Esophagus muscularis mucosa (tissue), 4 donors: ENCODE data around the gene PARD3B. TPM values are rescaled to one million over a fixed set of nuclear protein-coding genes. Genes with fewer than 3 reads are reported as not detected.

Source experiments
- DNase-seq: peaks from one replicate; pipeline ENCODE4 v3.0.0-alpha.2; 2017; ENCODE audit errors: extremely low spot score
- H3K27ac ChIP-seq, 4 donors: fragments of 200-600 bp; sonication (generic); replicated peaks in 1 of 4; 1 replicate in 3 of 4; 2 replicates in 1 of 4; pipeline ENCODE4 v1.5.1; 2016 to 2019; ENCODE audit warnings: mild to moderate bottlenecking in 1 of 4
- H3K27me3 ChIP-seq, 4 donors: fragments of 200-600 bp; sonication (generic); one replicate each; pipeline versions ENCODE4 v1.5.1 to v1.6.0; 2016 to 2019
- H3K36me3 ChIP-seq, 4 donors: fragments of 200-600 bp; sonication (generic); one replicate each; pipeline ENCODE4 v1.5.1; 2016 to 2019
- H3K4me1 ChIP-seq, 4 donors: fragments of 200-600 bp; sonication (generic); one replicate each; pipeline ENCODE4 v1.5.1; 2016 to 2019
- H3K4me3 ChIP-seq, 4 donors: fragments of 200-600 bp; sonication (generic); 1 replicate in 2 of 4; 2 replicates in 2 of 4; pipeline ENCODE4 v1.5.1; 2016 to 2019; ENCODE audit warnings: mild to moderate bottlenecking in 4 of 4, moderate library complexity in 1 of 4
- H3K9me3 ChIP-seq, 4 donors: fragments of 200-600 bp; sonication (generic); 1 replicate in 3 of 4; 2 replicates in 1 of 4; pipeline ENCODE4 v1.5.1; 2016 to 2019
- EP300 ChIP-seq: sonication (generic); formaldehyde crosslinking; IDR thresholded peaks from one replicate; pipeline ENCODE4 v1.6.1; 2017; ENCODE audit warnings: antibody characterized with exemption
- POLR2A ChIP-seq: fragments of 450-650 bp; IDR thresholded peaks from one replicate; pipeline ENCODE4 v1.6.1; 2017; ENCODE audit warnings: antibody characterized with exemption, moderate library complexity, mild to moderate bottlenecking, low read depth
- POLR2AphosphoS5 ChIP-seq, 2 donors: sonication (generic); formaldehyde crosslinking; IDR thresholded peaks; one replicate each; pipeline ENCODE4 v1.6.1; 2017; ENCODE audit warnings: antibody characterized with exemption in 2 of 2
- WGBS: methylation state at CpG from one replicate; pipeline ENCODE4 v1.1.5; 2018; 5-methylcytosine and 5-hydroxymethylcytosine counted together
- intact Hi-C: fragments of 100-400 bp; cut with DNase I; formaldehyde crosslinking; loops from one replicate; pipeline ENCODE4 v1.15.1; 2023
- total RNA-seq, 4 donors: library from RNA; depleted of rRNA; stranded (reverse); fragments of >200 nt; gene quantifications; one replicate each; pipeline versions ENCODE4 v1.1.0 to v1.2.1, GENCODE V29; 2016
- TF ChIP-seq, protein P1 (sequence below), 3 experiments: fragments of 200-600 bp in 2 of 3; fragments of 450-650 bp in 1 of 3; sonication (generic) in 2 of 3; IDR thresholded peaks; one replicate each; pipeline ENCODE4 v1.5.1; 2017 to 2019; ENCODE audit warnings: antibody characterized with exemption in 3 of 3, mild to moderate bottlenecking in 2 of 3, moderate library complexity in 1 of 3

Gene PARD3B
- total RNA-seq, 4 donors from 2014 or later: 24.2 to 40.8 (median 32.5) TPM

DNA sequence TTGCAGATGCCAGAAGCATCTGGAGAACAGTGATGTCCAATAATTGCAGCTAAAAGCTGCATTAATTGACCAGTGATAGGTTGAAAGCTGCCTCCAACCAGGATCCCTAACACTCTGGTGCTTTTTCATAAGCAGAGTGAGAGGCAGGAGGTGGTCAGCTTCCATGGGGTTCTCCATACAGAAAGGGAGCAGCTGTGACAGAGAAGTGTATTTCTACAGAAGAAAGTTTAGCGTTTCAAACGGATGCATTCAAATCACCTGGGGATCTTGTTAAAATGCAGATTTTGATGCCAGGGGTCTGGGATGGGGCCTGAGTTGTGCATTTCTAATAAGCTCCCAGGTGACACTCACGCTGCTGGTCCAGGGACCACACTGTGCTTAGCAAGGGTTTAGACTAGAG is 920.5 kb downstream of the PARD3B start:
- H3K36me3 ChIP-seq: no peaks in the 10 kb centered on the region
- intact Hi-C loops: no loop called here
- WGBS: 81% methylated on average over 3 of the region's 3 CpGs
- no peak overlapping the region for H3K4me3 ChIP-seq
- H3K4me1 ChIP-seq: no peaks in the 10 kb centered on the region
- TF ChIP-seq POLR2AphosphoS5 (IDR thresholded peaks at IDR 0.05): no peak
- TF ChIP-seq, protein P1, sequence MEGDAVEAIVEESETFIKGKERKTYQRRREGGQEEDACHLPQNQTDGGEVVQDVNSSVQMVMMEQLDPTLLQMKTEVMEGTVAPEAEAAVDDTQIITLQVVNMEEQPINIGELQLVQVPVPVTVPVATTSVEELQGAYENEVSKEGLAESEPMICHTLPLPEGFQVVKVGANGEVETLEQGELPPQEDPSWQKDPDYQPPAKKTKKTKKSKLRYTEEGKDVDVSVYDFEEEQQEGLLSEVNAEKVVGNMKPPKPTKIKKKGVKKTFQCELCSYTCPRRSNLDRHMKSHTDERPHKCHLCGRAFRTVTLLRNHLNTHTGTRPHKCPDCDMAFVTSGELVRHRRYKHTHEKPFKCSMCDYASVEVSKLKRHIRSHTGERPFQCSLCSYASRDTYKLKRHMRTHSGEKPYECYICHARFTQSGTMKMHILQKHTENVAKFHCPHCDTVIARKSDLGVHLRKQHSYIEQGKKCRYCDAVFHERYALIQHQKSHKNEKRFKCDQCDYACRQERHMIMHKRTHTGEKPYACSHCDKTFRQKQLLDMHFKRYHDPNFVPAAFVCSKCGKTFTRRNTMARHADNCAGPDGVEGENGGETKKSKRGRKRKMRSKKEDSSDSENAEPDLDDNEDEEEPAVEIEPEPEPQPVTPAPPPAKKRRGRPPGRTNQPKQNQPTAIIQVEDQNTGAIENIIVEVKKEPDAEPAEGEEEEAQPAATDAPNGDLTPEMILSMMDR (IDR thresholded peaks at IDR 0.05): no peak
- TF ChIP-seq POLR2A: no peak
- TF ChIP-seq EP300: no peak
- H3K27me3 ChIP-seq: no peaks in the 10 kb centered on the region
- H3K27ac ChIP-seq: no peak overlapping the region
- no peaks in the 10 kb centered on the region for H3K9me3 ChIP-seq
- DNase-seq: no peak

DNA sequence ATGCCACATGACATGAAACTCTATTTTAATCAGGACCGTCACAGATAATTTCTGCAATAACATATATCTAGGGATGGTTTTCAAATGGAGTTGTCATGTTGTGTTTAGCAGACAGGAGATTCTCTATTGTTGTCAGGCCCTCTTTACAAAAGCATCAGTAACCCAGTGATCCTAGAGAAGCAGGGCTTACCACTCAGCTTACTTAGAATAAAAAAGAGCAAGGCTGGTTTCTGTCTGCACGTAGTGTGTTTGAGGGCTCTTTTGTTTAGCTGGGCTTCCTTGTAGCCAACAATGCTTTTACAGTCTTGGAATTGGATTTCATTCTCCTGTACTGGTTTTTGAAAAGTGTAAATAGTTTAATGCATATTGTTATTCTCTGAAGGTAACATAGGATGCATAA is 926.5 kb downstream of the PARD3B start:
- no peaks in the 10 kb centered on the region for H3K4me1 ChIP-seq
- no peak for DNase-seq
- H3K27ac ChIP-seq: no peak overlapping the region
- 88% methylated on average over 2 of the region's 2 CpGs for WGBS
- no peak for TF ChIP-seq EP300
- TF ChIP-seq POLR2AphosphoS5 (IDR thresholded peaks at IDR 0.05): no peak
- TF ChIP-seq, protein P1 (IDR thresholded peaks at IDR 0.05): no peak
- no peak for TF ChIP-seq POLR2A
- H3K9me3 ChIP-seq: no peaks in the 10 kb centered on the region
- H3K27me3 ChIP-seq: no peaks in the 10 kb centered on the region
- no peaks in the 10 kb centered on the region for H3K36me3 ChIP-seq
- H3K4me3 ChIP-seq: no peak overlapping the region
- intact Hi-C loops: no loop called here

DNA sequence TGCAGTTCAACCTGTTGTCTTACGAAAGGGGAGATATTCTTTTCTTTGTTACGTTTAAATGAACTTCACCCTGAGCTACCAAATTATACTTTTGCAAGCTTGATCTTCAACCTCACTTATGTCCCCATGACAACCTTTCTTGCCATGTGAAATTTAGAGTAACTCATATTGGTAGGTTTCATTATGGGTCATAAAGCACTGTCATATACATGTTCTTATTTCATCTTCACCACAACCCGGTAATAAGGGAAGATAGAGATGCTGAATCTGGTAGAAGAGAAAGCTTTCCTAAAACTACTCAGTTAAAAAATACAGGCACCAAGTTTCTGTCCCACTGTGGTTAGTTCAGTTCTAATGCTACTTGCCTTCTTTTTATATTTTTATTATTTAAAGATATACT is 928.5 kb downstream of the PARD3B start:
- no peak for DNase-seq
- Histone ChIP-seq H3K4me3 (no peak overlapping the region), H3K36me3 (no peaks in the 10 kb centered on the region), H3K27me3 (no peaks in the 10 kb centered on the region), H3K9me3 (no peaks in the 10 kb centered on the region), H3K27ac (no peak overlapping the region), H3K4me1 (peaks cover 0 to 5% (median 0%) of the 10 kb centered on the region in 4 donors)
- no peak for TF ChIP-seq EP300
- TF ChIP-seq POLR2A: no peak
- TF ChIP-seq, protein P1 (IDR thresholded peaks at IDR 0.05): no peak
- no peak for TF ChIP-seq POLR2AphosphoS5 (IDR thresholded peaks at IDR 0.05)
- 95% methylated on average over 3 of the region's 3 CpGs for WGBS
- intact Hi-C loops: no loop called here

DNA sequence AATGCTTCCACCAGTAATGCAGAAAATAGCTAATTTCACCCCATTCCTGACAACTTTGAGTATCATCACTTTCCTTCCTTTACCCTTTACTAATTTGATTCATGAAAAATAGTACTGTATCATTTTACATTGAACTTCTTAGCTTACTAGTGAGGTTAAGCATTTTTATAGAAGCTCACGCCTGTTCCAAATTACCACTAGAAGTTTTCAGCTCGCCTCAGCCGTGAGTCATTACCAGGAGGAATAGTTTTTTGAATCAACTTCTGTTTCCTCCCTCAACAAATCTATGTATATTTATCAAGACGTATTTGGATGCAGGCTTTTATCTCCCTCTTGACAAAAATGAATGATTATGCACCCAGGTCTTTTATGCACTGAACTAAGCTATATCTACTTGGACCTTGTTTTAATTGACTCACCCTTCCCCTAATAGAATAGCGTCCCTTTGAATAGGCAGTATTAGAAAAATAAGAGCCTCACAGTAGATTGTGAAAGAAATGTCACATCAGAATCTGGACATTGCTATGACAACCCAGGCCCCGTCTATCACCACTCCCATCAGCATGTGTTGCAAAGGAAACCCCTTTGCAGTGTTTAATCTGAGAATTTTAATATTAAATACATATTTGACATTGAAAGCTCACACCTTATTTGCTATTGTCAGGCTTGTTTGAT is 929.6 kb downstream of the PARD3B start:
- Histone ChIP-seq H3K9me3 (no peaks in the 10 kb centered on the region), H3K4me3 (no peak overlapping the region), H3K36me3 (no peaks in the 10 kb centered on the region), H3K27me3 (no peaks in the 10 kb centered on the region), H3K4me1 (peaks cover 0 to 6% (median 0%) of the 10 kb centered on the region in 4 donors), H3K27ac (no peak overlapping the region)
- 76% methylated on average over 6 of the region's 6 CpGs for WGBS
- intact Hi-C loops: no loop called here
- DNase-seq: peak; percentile 37
- TF ChIP-seq, protein P1 (IDR thresholded peaks at IDR 0.05): no peak
- no peak for TF ChIP-seq POLR2AphosphoS5 (IDR thresholded peaks at IDR 0.05)
- no peak for TF ChIP-seq POLR2A
- no peak for TF ChIP-seq EP300

DNA sequence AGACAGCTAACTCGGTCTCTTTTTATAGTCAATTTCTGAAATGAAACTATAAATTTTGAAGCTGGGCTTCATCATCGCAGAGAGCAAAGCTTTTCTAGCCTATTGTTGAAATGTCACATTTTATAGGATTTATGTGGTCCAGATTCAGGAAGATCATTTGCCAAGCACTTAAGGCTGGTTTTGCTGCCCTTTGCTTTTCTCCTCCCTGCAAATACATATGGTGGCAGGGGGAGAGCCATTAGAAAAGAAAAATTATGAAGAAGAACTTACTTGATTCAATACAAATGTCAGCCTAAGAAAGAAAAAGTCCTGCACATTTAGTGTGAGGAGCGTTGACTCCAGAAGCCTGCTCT is 930.1 kb downstream of the PARD3B start:
- Histone ChIP-seq H3K27ac (no peak overlapping the region), H3K4me3 (no peak overlapping the region), H3K4me1 (peaks cover 0 to 6% (median 0%) of the 10 kb centered on the region in 4 donors), H3K27me3 (no peaks in the 10 kb centered on the region), H3K9me3 (no peaks in the 10 kb centered on the region), H3K36me3 (no peaks in the 10 kb centered on the region)
- no peak for DNase-seq
- intact Hi-C loops: no loop called here
- WGBS: 90% methylated on average over 3 of the region's 3 CpGs
- TF ChIP-seq EP300: no peak
- no peak for TF ChIP-seq POLR2AphosphoS5 (IDR thresholded peaks at IDR 0.05)
- TF ChIP-seq POLR2A: no peak
- TF ChIP-seq, protein P1 (IDR thresholded peaks at IDR 0.05): no peak
